GM12878 (cell line): Measurements from ENCODE around the gene RO60. TPM values are rescaled to one million over a fixed set of nuclear protein-coding genes. Genes with fewer than 3 reads are reported as not detected.

Experiments used
- ATAC-seq: fragments of 200-7000 bp; cut with Tn5 transposase; 3 replicates; pipeline ENCODE4 v1.9.1; 2020; ENCODE audit warnings: mild to moderate bottlenecking, moderate library complexity
- BruUV-seq: library from RNA; stranded (reverse); fragments of 400-500 nt; replicated peaks from 2 replicates; lab custom pipeline; 2021; lab: Mats Ljungman, UMichigan
- CTCF ChIA-PET: fragments of 300-600 bp; sonication (Branson Sonifier 250); formaldehyde crosslinking; extraction: SDS; loops from one replicate; lab custom pipeline; 2021; ENCODE audit warnings: inconsistent platforms; lab: Yijun Ruan, JAX
- POLR2A ChIA-PET: fragments of 350-600 bp; formaldehyde crosslinking; extraction: SDS; loops from one replicate; lab custom pipeline; 2021; ENCODE audit warnings: inconsistent platforms; lab: Charles Lee
- RAD21 ChIA-PET: fragments of 300-600 bp; sonication (Branson Sonifier 250); formaldehyde crosslinking; loops from one replicate; lab custom pipeline; 2023; ENCODE audit warnings: antibody characterized with exemption; ENCODE audit not compliant: unreplicated experiment; lab: Charles Lee
- SMC1A ChIA-PET: fragments of 300-600 bp; sonication (Branson Sonifier 250); formaldehyde crosslinking; loops from one replicate; lab custom pipeline; 2023; ENCODE audit not compliant: unreplicated experiment, uncharacterized antibody; lab: Charles Lee
- DNase-seq: peaks from one replicate; pipeline ENCODE4 v3.0.0-alpha.2; 2011; ENCODE audit warnings: low read depth, low spot score
- FAIRE-seq: peaks from 3 replicates; lab custom pipeline; 2011; peaks lifted over from hg19 to GRCh38; lab: Jason Lieb, UNC
- H2AFZ ChIP-seq: 2 replicates; pipeline ENCODE4 v1.6.0; 2011; ENCODE audit warnings: low read depth, low read length, control low read depth; ENCODE audit not compliant: control insufficient read depth
- H3K27ac ChIP-seq: 2 replicates; pipeline ENCODE4 v1.5.1; 2011; ENCODE audit warnings: control low read depth; ENCODE audit not compliant: control insufficient read depth, insufficient read depth
- H3K27me3 ChIP-seq, 2 experiments: replicated peaks in 1 of 2; 2 replicates each; pipeline versions ENCODE4 v1.6.0 to v1.6.1; 2011; ENCODE audit warnings: low read length in 1 of 2; ENCODE audit not compliant: control insufficient read depth in 2 of 2, insufficient read depth in 2 of 2
- H3K36me3 ChIP-seq, 2 experiments: 2 replicates each; pipeline ENCODE4 v1.5.1; 2011; ENCODE audit warnings: low read length in 1 of 2; ENCODE audit not compliant: control insufficient read depth in 2 of 2, insufficient read depth in 2 of 2
- H3K4me1 ChIP-seq: 2 replicates; pipeline ENCODE4 v1.6.1; 2011; ENCODE audit warnings: mild to moderate bottlenecking, low read length, moderate library complexity, mixed read lengths; ENCODE audit not compliant: control insufficient read depth, insufficient read depth
- H3K4me2 ChIP-seq: 2 replicates; pipeline ENCODE4 v1.6.0; 2011; ENCODE audit warnings: control low read depth; ENCODE audit not compliant: control insufficient read depth, insufficient read depth
- H3K4me3 ChIP-seq: fragments of 200-600 bp; sonication (generic); 2 replicates; pipeline ENCODE4 v1.5.1; 2016
- H3K79me2 ChIP-seq: 2 replicates; pipeline ENCODE4 v1.6.0; 2011; ENCODE audit warnings: low read length; ENCODE audit not compliant: control insufficient read depth, insufficient read depth
- H3K9ac ChIP-seq: 2 replicates; pipeline ENCODE4 v1.8.0; 2011; ENCODE audit warnings: low read length, control low read depth, mixed read lengths; ENCODE audit not compliant: control insufficient read depth, insufficient read depth
- H3K9me3 ChIP-seq: replicated peaks from 3 replicates; pipeline ENCODE4 v1.5.1; 2011; ENCODE audit warnings: mild to moderate bottlenecking, low read length; ENCODE audit not compliant: control insufficient read depth, insufficient read depth
- H4K20me1 ChIP-seq: 2 replicates; pipeline ENCODE4 v1.6.0; 2011; ENCODE audit not compliant: control insufficient read depth, insufficient read depth
- GATAD2B ChIP-seq: fragments of 450-650 bp; conservative IDR thresholded peaks from 2 replicates; pipeline ENCODE4 v1.6.1; 2017; ENCODE audit warnings: low read depth, mild to moderate bottlenecking, moderate library complexity
- HCFC1 ChIP-seq: fragments of 150-350 bp; IDR thresholded peaks from 2 replicates; pipeline ENCODE4 v1.6.1; 2014; ENCODE audit warnings: low read length
- NFYB ChIP-seq: IDR thresholded peaks from 2 replicates; pipeline ENCODE4 v1.6.1; 2011; ENCODE audit warnings: low read depth, mild to moderate bottlenecking, low read length, improper control_type of control experiment, moderate library complexity; ENCODE audit not compliant: insufficient read depth
- RB1 ChIP-seq: fragments of 450-650 bp; formaldehyde crosslinking; IDR thresholded peaks from 2 replicates; pipeline ENCODE4 v1.6.1; 2017; ENCODE audit warnings: mild to moderate bottlenecking, borderline replicate concordance
- WGBS: methylation state at CpG from one replicate; pipeline ENCODE4 v1.1.6; 2016; ENCODE audit warnings: low lambda C conversion rate; ENCODE audit not compliant: insufficient replicate concordance, insufficient coverage; ENCODE audit errors: missing lambda C conversion rate; 5-methylcytosine and 5-hydroxymethylcytosine counted together
- in situ Hi-C: fragments of 300-500 bp; cut with MboI; formaldehyde crosslinking; loops from 9 replicates; pipeline ENCODE4 v1.14.3; 2018; ENCODE audit warnings: mixed read lengths
- intact Hi-C: fragments of 100-400 bp; cut with micrococcal nuclease; formaldehyde crosslinking; loops from one replicate; pipeline ENCODE4 v1.14.2; 2022; ENCODE audit not compliant: unreplicated experiment
- polyA plus RNA-seq, 11 experiments: library from polyadenylated mRNA; depleted of rRNA in 4 of 11; unstranded in 6 of 11; stranded (reverse) in 5 of 11; fragments of >200 nt; fragmentation: Nextera tagmentation in 4 of 11; fragmentation: Illumina TruSeq in 1 of 11; extraction: Ambion mirVana in 4 of 11; extraction: Trizol in 1 of 11; gene quantifications; 1 replicate in 1 of 11; 2 replicates in 10 of 11; pipeline versions ENCODE4 v1.2.1 to v1.2.3, GENCODE V29; 2011 to 2016; ENCODE audit warnings: inconsistent platforms in 2 of 11, missing spikeins in 2 of 11, low read depth in 1 of 11
- total RNA-seq, 4 experiments: library from RNA; depleted of rRNA in 3 of 4; stranded (reverse); fragments of >200 nt in 3 of 4; fragmentation: Illumina TruSeq in 1 of 4; extraction: Trizol in 1 of 4; gene quantifications; 2 replicates each; pipeline versions ENCODE4 v1.2.1 to v1.2.3, GENCODE V29; 2013 to 2021
- TF ChIP-seq, protein P1 (sequence below): fragments of 450-650 bp; IDR thresholded peaks from 2 replicates; pipeline ENCODE4 v1.6.1; 2017; ENCODE audit warnings: mild to moderate bottlenecking, moderate library complexity

The RO60 gene
- total and polyA plus RNA-seq, 10 of the 15 experiments (the other 5 are each of a cell fraction or from before 2014, with no cell fraction given), result 21.1 to 143 (median 83.1) TPM

DNA sequence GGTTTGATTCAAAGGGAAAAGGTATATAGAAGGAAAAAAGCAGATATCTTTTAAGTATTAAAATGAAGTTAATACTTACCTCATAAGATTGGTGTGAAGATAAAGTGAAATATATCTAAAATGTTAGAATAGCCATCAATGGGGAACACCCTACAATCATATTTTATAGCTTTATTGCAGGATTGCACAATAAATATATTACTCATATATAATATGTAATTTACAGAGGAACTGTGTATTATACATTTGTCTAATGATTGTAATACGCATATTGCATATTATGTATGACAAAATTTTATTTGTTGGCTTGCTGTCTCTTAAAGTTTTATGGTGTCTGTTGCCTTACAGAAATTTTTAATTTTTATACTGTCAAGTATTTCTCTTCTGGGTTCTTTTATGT lies 48.0 kb upstream of the RO60 start:
- no peak for ATAC-seq
- Histone ChIP-seq H3K79me2 (no peaks in the 10 kb centered on the region), H3K27me3 (no peaks in the 10 kb centered on the region), H4K20me1 (no peaks in the 10 kb centered on the region), H3K27ac (no peak overlapping the region), H3K9me3 (no peaks in the 10 kb centered on the region), H3K4me3 (no peak overlapping the region)
- no peak for DNase-seq
- TF ChIP-seq HCFC1 (no peak), GATAD2B (no peak), RB1 (no peak), NFYB (no peak)
- TF ChIP-seq, protein P1, sequence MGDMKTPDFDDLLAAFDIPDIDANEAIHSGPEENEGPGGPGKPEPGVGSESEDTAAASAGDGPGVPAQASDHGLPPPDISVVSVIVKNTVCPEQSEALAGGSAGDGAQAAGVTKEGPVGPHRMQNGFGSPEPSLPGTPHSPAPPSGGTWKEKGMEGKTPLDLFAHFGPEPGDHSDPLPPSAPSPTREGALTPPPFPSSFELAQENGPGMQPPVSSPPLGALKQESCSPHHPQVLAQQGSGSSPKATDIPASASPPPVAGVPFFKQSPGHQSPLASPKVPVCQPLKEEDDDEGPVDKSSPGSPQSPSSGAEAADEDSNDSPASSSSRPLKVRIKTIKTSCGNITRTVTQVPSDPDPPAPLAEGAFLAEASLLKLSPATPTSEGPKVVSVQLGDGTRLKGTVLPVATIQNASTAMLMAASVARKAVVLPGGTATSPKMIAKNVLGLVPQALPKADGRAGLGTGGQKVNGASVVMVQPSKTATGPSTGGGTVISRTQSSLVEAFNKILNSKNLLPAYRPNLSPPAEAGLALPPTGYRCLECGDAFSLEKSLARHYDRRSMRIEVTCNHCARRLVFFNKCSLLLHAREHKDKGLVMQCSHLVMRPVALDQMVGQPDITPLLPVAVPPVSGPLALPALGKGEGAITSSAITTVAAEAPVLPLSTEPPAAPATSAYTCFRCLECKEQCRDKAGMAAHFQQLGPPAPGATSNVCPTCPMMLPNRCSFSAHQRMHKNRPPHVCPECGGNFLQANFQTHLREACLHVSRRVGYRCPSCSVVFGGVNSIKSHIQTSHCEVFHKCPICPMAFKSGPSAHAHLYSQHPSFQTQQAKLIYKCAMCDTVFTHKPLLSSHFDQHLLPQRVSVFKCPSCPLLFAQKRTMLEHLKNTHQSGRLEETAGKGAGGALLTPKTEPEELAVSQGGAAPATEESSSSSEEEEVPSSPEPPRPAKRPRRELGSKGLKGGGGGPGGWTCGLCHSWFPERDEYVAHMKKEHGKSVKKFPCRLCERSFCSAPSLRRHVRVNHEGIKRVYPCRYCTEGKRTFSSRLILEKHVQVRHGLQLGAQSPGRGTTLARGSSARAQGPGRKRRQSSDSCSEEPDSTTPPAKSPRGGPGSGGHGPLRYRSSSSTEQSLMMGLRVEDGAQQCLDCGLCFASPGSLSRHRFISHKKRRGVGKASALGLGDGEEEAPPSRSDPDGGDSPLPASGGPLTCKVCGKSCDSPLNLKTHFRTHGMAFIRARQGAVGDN, result no peak
- TF ChIP-seq, all 136 proteins: peak for 0
- intact Hi-C loops, result loop anchor here (10.0 kb wide), 1 partner anchor 397 kb away; no protein-coding TSS in a partner anchor
- H3K4me2 ChIP-seq, result no peak overlapping the region
- ChIA-PET CTCF (interaction anchor here (0.8 to 6.1 kb wide), 3 partner anchors 9 to 537 kb away, joined by 4 to 42 read pairs (median 8); no protein-coding TSS in a partner anchor), SMC1A (no interaction called here), POLR2A (no interaction called here), RAD21 (no interaction called here)
- BruUV-seq, result no TSS peak
- H3K36me3 ChIP-seq, result no peaks in the 10 kb centered on the region; a peak in 1 of 4 replicates
- no peak overlapping the region for H2AFZ ChIP-seq
- no peaks in the 10 kb centered on the region for H3K4me1 ChIP-seq
- no peak for FAIRE-seq
- in situ Hi-C loops, result no loop called here
- H3K9ac ChIP-seq, result no peak overlapping the region
- WGBS, result 97% methylated on average over 1 of the region's 1 CpG
